HG03354 (cell line): ENCODE data around the gene PATL2.
"Not testable (repeated sequence)": the region's sequence is repeated elsewhere in the genome, so short reads cannot be mapped to it uniquely, and the experiment has no call there.

Experiments used
- ATAC-seq: cut with Tn5 transposase; IDR thresholded peaks from one replicate; pipeline ENCODE4 v1.9.1; 2021; ENCODE audit warnings: mild to moderate bottlenecking; ENCODE audit not compliant: unreplicated experiment, poor library complexity, severe bottlenecking

The PATL2 gene

DNA sequence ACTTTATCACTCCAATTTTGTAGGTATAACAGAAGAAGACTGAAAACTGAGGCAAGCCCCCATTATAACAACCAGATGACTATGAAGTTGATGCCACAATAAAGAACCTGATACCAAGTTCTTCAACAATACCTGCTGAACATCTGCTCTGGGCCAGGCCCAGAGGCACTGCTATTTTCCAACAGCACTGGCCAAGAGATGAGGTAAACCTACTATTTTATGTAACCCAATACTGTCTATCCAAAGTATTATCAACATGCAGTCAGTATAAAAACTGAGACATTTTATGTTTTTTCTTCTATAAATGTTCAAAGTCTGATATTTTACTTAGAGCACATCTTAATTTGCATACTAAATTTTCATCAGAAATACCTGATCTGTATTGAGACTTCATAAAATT lies 53.7 kb downstream of the PATL2 start:
- no peak for ATAC-seq

DNA sequence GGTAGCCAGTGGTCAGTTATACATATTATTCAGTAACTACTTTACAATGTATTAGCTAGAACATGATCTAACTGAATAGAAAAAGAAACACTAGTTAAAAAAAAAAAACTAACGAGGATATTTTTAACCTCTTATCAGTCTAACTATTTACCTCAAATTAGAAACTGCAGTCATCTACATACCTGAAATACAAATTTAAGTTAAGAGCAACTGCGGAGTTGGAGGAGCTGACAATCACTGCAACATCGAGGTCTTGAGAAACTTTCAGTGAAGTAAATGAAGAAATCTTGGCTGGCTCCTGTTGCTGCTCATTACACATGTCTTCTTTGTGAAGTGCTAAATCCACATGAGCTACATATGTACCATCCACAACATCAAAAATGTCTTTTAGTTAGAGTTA lies 54.2 kb downstream of the PATL2 start:
- no peak for ATAC-seq

DNA sequence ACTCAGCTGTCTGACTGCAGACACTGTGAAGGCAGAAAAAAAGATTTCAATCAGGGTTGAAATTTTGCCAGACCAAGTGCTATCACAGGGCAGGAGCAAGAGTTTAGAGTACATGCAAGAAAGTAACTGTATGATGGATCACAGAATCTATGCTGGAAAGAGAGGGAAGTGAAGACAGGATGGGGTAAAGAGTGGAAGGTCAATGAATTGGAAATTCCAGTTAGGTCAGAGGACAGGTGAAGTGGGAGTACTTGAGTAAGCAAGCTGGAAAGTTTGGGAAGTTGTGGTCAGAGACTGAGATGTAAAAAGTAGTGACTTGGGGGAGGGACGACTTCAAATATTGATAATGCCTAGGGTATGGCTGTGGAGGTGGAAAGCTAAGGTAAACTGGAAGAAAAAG lies 54.8 kb downstream of the PATL2 start:
- ATAC-seq: no peak

DNA sequence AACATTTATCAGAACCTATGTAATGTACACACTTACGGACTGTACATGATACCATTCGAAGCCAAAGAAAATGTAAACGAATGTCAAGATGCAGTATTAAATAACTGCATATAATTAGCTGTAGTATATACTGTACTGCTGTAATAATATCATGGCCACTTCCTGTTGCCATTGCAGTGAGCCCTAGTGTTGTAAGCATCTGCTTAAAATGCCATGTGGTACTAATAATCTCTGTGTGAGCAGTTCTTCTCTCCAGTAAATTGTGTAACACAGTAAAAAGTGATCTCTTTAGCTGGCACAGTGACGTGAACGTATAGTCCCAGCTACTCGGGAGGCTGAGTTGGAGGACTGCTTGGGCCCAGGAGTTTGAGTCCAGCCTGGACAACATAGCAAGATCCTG lies 56.3 kb downstream of the PATL2 start:
- no peak for ATAC-seq

DNA sequence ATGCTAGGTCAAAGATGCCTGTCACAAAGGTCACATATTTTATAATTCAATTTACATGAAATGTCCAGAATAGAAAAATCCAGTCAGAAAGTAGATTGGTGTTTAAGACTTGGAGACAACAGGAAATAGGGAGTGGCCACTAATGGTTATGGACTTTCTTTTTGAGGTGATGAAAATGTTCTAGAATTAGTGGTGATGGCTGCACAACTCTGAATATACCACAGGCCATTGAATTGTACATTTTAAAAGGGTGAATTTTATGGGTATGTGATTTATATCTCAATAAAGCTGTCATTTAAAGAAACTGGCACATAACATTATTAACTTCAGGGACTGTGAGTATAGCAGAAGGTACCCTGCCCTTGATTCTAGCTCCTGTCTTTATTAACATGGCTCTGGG lies 63.5 kb downstream of the PATL2 start:
- ATAC-seq: no peak

DNA sequence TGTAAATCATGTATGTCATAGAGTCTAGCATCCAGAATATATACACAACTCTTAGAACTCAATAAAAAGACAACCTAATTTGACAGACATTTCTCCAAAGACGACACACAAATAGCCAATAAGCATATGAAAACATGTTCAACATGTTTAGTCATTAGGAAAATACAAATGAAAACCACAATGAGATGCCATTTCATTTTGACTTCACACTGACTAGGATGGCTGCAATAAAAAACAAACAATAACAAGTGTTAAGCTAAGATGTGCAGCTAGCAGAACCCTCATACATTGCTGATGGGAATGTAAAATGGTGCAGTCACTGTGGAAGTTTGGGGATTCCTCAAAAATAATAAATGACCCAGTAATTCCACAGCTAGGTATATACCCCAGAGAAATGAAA lies 64.1 kb downstream of the PATL2 start:
- ATAC-seq: no peak

DNA sequence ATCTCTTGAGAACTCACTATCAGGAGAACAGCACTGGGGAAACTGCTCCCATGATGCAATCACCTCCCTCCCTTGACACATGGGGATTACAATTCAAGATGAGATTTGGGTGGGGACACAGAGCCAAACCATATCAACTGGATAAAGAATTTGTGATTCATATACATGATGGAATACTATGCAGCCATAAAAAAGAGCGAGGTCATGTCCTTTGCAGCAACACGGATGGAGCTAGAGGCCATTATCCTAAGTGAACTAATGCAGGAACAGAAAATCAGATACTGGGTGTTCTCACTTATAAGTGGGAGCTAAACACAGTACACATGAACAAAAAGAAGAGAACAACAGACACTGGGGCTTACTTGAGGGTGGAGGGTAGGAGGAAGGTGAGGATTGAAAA lies 64.7 kb downstream of the PATL2 start:
- no peak for ATAC-seq

DNA sequence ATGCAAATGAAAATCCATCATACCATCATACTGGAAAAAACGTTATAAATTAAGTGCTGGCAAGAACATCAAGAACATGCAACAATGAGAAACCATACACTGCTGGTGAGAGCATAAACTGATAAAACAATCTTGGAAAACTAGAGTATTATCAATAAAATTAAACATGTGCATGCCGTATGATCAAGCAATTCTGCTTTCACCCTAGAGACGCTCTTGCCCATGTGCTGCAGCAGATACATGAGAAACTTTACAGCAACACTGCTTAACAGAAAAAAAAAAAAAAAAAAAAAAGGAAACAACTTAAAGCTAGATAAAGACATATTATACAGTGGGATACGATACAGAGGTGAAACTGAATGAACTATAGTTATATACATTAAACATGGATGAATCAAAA lies 69.5 kb downstream of the PATL2 start:
- ATAC-seq: no peak

DNA sequence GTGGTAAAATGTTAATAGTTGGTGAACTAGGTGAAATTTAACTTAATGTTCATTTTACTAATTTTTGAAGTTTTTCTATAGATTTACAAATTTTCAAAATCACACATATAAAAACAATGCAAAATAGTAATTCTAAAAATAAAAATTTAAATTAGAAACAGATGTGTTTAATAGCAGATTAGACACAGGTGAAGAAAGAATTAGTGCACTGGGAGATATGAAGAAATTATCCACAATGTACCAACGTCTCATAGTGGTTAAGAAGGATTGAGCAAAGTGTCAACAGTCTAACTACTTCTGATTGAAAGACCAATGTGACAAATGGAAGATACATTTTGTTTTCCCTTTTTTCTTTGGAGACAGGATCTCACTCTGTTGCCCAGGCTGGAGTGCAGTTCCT lies 74.1 kb downstream of the PATL2 start:
- ATAC-seq: no peak

DNA sequence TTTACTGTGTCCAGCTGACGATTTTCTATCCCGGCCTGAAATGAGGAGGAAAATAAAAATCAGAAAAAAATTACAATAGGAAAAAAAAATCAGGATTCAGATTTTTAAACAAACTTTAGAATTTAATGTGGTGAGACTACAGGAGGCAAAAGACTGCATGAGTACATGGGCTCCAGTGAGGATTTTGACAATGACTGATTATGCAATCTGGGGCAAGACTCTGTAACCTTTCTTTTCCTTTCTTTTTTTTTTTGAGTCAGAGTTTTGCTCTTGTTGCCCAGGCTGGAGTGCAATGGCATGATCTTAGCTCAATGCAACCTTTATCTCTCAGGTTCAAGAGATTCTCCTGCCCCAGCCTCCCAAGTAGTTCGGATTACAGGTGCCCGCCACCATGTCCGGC lies 77.5 kb downstream of the PATL2 start:
- ATAC-seq: no peak

DNA sequence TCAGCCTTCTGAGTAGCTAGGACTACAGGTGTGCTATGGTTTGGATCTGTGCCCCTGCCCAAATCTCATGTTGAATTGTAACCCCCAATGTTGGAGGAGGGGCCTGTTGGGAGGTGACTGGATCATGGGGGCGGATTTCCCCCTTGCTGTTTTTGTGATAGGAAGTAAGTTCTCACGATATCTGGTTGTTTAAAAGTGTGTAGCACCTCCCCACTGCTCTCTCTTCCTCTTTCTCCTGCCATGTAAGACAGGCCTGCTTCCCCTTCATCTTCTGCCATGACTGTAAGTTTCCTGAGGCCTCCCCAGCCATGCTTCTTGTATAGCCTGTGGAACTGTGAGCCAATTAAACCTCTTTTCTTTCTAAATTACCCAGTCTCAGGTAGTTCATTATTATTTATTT lies 85.8 kb downstream of the PATL2 start:
- not testable (repeated sequence) for ATAC-seq

DNA sequence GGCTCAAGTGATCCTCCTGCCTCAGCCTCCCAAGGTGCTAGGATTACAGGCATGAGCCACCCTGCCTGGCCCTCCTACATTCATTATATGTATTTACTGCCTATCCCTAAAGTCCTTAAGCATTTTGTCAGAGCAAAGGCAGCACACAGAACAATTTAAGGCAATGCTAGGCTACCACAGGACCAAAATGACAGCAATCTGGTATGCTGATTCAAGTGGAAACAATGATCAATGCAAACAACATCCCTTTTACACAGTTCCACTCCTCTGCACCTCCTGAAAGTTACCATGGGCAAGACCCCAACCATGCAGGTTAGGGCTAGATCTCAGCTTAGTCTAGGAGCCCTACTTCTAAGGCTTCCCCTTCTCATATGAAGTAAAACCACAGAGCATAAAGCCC lies 87.9 kb downstream of the PATL2 start:
- no peak for ATAC-seq

DNA sequence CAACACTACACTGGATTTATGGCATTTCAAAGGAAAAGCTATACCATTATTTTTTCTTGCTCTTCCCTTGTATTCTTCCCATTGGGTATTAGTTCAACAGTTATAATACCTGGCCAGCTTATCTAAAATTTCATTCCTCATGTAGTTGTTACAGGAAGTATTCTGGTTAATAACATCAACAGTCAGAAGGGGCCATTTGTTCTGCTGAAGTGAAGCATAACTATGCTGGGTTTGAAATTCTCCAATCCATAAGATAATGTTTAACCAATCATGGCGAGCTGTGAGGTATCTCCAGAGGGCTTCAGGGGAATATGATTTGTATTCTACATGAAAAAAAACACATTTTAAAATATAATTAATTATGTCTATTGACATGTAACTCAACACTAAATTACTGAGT lies 91.0 kb downstream of the PATL2 start:
- ATAC-seq: no peak

DNA sequence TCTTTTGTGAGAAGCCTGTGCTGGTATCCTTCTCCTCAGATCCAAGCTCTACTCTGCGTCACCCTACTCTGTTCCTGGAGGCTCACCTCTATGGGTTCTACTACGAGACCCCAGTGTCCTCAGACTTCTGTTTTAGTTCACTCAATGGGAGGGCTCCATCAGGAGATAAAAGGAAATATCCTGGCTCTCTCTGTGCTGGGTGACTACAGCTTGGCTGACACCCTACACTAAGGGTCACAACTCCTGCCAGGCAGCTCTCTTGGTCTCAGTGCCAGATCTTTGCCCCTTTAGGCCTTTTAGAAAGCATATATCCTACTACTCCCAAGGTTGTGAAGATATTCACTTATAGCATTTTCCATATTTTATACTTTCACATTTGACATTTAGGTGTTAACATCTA lies 94.1 kb downstream of the PATL2 start:
- ATAC-seq: no peak
